GM12892 (cell line): ENCODE data around the gene MARK1.

ENCODE experiments used
- POLR2A ChIP-seq: IDR thresholded peaks from 2 replicates; pipeline ENCODE4 v1.6.1; 2011; ENCODE audit warnings: low read depth, low read length, control low read depth
- TAF1 ChIP-seq: IDR thresholded peaks from 2 replicates; pipeline ENCODE4 v1.6.1; 2011; ENCODE audit warnings: low read depth, mild to moderate bottlenecking, control low read depth, low read length, borderline replicate concordance

DNA sequence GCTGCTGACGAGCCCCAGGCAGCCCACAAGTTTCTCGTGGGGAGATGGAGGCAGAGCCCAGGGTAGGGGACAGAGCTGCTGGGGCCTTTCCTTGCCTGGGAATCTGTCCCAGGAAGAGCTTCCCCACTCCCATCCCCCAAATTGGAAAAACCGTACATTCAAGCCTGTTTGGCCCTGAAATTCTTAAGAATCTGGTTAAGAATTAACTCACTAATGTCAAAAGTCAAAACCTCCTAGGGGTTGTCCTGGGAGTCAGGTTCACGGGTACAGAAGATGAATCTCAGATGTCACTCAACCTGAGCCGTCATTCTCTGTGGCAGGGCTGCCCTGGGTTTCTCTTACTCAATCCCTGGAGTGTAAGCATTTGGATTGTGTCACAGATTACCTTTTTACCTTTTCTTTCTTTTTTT lies 170.7 kb downstream of the MARK1 start:
- TF ChIP-seq POLR2A (no peak), TAF1 (no peak)
